Astrocyte (in vitro differentiated cells and primary cell): Measurements from ENCODE around the gene FGF1. TPM values are rescaled to one million over a fixed set of nuclear protein-coding genes. Genes with fewer than 3 reads are reported as not detected.

Source experiments
- DNase-seq: peaks from one replicate; pipeline ENCODE4 v3.0.0-alpha.2; 2010; ENCODE audit warnings: low read depth
- FAIRE-seq: peaks from 2 replicates; lab custom pipeline; 2011; peaks lifted over from hg19 to GRCh38; lab: Jason Lieb, UNC
- H2AFZ ChIP-seq: 2 replicates; pipeline ENCODE4 v1.6.0; 2012; ENCODE audit warnings: low read depth, low read length, inconsistent platforms
- H3K27ac ChIP-seq: 2 replicates; pipeline ENCODE4 v1.5.1; 2011; ENCODE audit warnings: low read depth, low read length, inconsistent platforms
- H3K27me3 ChIP-seq: 2 replicates; pipeline ENCODE4 v1.6.0; 2011; ENCODE audit warnings: low read length, inconsistent platforms; ENCODE audit not compliant: insufficient read depth
- H3K36me3 ChIP-seq: 2 replicates; pipeline ENCODE4 v1.5.1; 2011; ENCODE audit warnings: low read length, inconsistent platforms; ENCODE audit not compliant: insufficient read depth
- H3K4me1 ChIP-seq: 2 replicates; pipeline ENCODE4 v1.5.1; 2011; ENCODE audit warnings: low read length, inconsistent platforms; ENCODE audit not compliant: insufficient read depth
- H3K4me2 ChIP-seq: 2 replicates; pipeline ENCODE4 v1.6.0; 2012; ENCODE audit warnings: low read length, inconsistent platforms
- H3K4me3 ChIP-seq: 2 replicates; pipeline ENCODE4 v1.5.1; 2011; ENCODE audit warnings: low read depth, mild to moderate bottlenecking, low read length, inconsistent platforms; ENCODE audit not compliant: insufficient read depth
- H3K79me2 ChIP-seq: 2 replicates; pipeline ENCODE4 v1.6.0; 2012; ENCODE audit warnings: mild to moderate bottlenecking, low read length, inconsistent platforms; ENCODE audit not compliant: insufficient read depth
- H3K9ac ChIP-seq: 2 replicates; pipeline ENCODE4 v1.6.0; 2012; ENCODE audit warnings: mild to moderate bottlenecking, low read length, inconsistent platforms
- H3K9me3 ChIP-seq: 2 replicates; pipeline ENCODE4 v1.5.1; 2012; ENCODE audit warnings: low read depth, mild to moderate bottlenecking, low read length, inconsistent platforms; ENCODE audit not compliant: insufficient read depth
- H4K20me1 ChIP-seq: 2 replicates; pipeline ENCODE4 v1.6.0; 2012; ENCODE audit warnings: low read length, inconsistent platforms; ENCODE audit not compliant: insufficient read depth
- H3K27ac Mint-ChIP-seq: one replicate; pipeline ENCODE4 v1.8.0; 2021; ENCODE audit warnings: mild to moderate bottlenecking, mixed read lengths; ENCODE audit not compliant: unreplicated experiment
- H3K27me3 Mint-ChIP-seq: one replicate; pipeline ENCODE4 v1.8.0; 2021; ENCODE audit warnings: low read depth, mixed read lengths; ENCODE audit not compliant: unreplicated experiment
- H3K36me3 Mint-ChIP-seq: one replicate; pipeline ENCODE4 v1.8.0; 2021; ENCODE audit warnings: low read depth, mixed read lengths; ENCODE audit not compliant: unreplicated experiment
- H3K4me1 Mint-ChIP-seq: one replicate; pipeline ENCODE4 v1.8.0; 2021; ENCODE audit warnings: low read depth, mixed read lengths; ENCODE audit not compliant: unreplicated experiment
- H3K4me3 Mint-ChIP-seq: one replicate; pipeline ENCODE4 v1.8.0; 2021; ENCODE audit warnings: mild to moderate bottlenecking, moderate library complexity, mixed read lengths; ENCODE audit not compliant: unreplicated experiment
- H3K9me3 Mint-ChIP-seq: one replicate; pipeline ENCODE4 v1.8.0; 2021; ENCODE audit warnings: mild to moderate bottlenecking, mixed read lengths; ENCODE audit not compliant: unreplicated experiment
- CTCF ChIP-seq: IDR thresholded peaks from 2 replicates; pipeline ENCODE4 v1.5.1; 2011; ENCODE audit warnings: low read depth, mild to moderate bottlenecking, inconsistent platforms, low read length, moderate library complexity; ENCODE audit not compliant: insufficient read depth
- EZH2 ChIP-seq: IDR thresholded peaks from 2 replicates; pipeline ENCODE4 v1.6.1; 2012; ENCODE audit warnings: mild to moderate bottlenecking, low read length, inconsistent platforms; ENCODE audit not compliant: insufficient read depth
- total RNA-seq: library from RNA; stranded (reverse); gene quantifications from 2 replicates; pipeline ENCODE4 v1.2.1, GENCODE V29; 2021

FGF1 gene
- total RNA-seq, 1 donor from 2014 or later, result 70.9 TPM

GRCh38 chr5:142653321-142653720, 32.6 kb downstream of the FGF1 start:
- no peak overlapping the region for H3K4me3 ChIP-seq
- no peak overlapping the region for H3K27ac ChIP-seq
- H3K4me2 ChIP-seq, result no peak overlapping the region
- H3K27ac Mint-ChIP-seq, result no peak overlapping the region
- no peaks in the 10 kb centered on the region for H3K27me3 ChIP-seq
- no peaks in the 10 kb centered on the region for H3K36me3 ChIP-seq
- no peaks in the 10 kb centered on the region for H4K20me1 ChIP-seq
- DNase-seq, result no peak
- TF ChIP-seq CTCF (no peak), EZH2 (no peak)
- H3K9me3 ChIP-seq, result no peaks in the 10 kb centered on the region
- H3K4me3 Mint-ChIP-seq, result no peak overlapping the region
- no peak overlapping the region for H2AFZ ChIP-seq
- no peaks in the 10 kb centered on the region for H3K79me2 ChIP-seq
- no peaks in the 10 kb centered on the region for H3K36me3 Mint-ChIP-seq
- FAIRE-seq, result no peak
- H3K4me1 Mint-ChIP-seq, result peaks cover 7% of the 10 kb centered on the region
- no peaks in the 10 kb centered on the region for H3K9me3 Mint-ChIP-seq
- no peaks in the 10 kb centered on the region for H3K4me1 ChIP-seq
- peaks cover 7% of the 10 kb centered on the region for H3K27me3 Mint-ChIP-seq
- H3K9ac ChIP-seq, result no peak overlapping the region

GRCh38 chr5:142652563-142652962, 33.3 kb downstream of the FGF1 start:
- H3K4me3 ChIP-seq, result no peak overlapping the region
- no peaks in the 10 kb centered on the region for H3K27me3 ChIP-seq
- no peaks in the 10 kb centered on the region for H3K4me1 ChIP-seq
- H3K27ac Mint-ChIP-seq, result no peak overlapping the region
- no peaks in the 10 kb centered on the region for H3K9me3 ChIP-seq
- H3K4me3 Mint-ChIP-seq, result no peak overlapping the region
- no peaks in the 10 kb centered on the region for H3K36me3 ChIP-seq
- H3K4me2 ChIP-seq, result no peak overlapping the region
- H3K36me3 Mint-ChIP-seq, result no peaks in the 10 kb centered on the region
- no peaks in the 10 kb centered on the region for H4K20me1 ChIP-seq
- H3K4me1 Mint-ChIP-seq, result peaks cover 7% of the 10 kb centered on the region
- FAIRE-seq (no peak), DNase-seq (no peak)
- no peak overlapping the region for H3K27ac ChIP-seq
- H3K9me3 Mint-ChIP-seq, result no peaks in the 10 kb centered on the region
- H3K9ac ChIP-seq, result no peak overlapping the region
- TF ChIP-seq EZH2 (no peak), CTCF (no peak)
- no peaks in the 10 kb centered on the region for H3K79me2 ChIP-seq
- peak overlapping the region; percentile 39 for H2AFZ ChIP-seq
- peaks cover 7% of the 10 kb centered on the region for H3K27me3 Mint-ChIP-seq

GRCh38 chr5:142650881-142651280, 35.0 kb downstream of the FGF1 start:
- peaks cover 7% of the 10 kb centered on the region for H3K4me1 Mint-ChIP-seq
- no peak overlapping the region for H3K4me2 ChIP-seq
- no peaks in the 10 kb centered on the region for H4K20me1 ChIP-seq
- H3K27me3 ChIP-seq, result no peaks in the 10 kb centered on the region
- no peak overlapping the region for H2AFZ ChIP-seq
- H3K9me3 Mint-ChIP-seq, result no peaks in the 10 kb centered on the region
- H3K36me3 Mint-ChIP-seq, result no peaks in the 10 kb centered on the region
- no peak overlapping the region for H3K4me3 Mint-ChIP-seq
- DNase-seq, result no peak
- no peak overlapping the region for H3K9ac ChIP-seq
- no peak overlapping the region for H3K4me3 ChIP-seq
- H3K9me3 ChIP-seq, result no peaks in the 10 kb centered on the region
- TF ChIP-seq EZH2, result no peak
- no peak for TF ChIP-seq CTCF
- no peak for FAIRE-seq
- H3K27ac Mint-ChIP-seq, result no peak overlapping the region
- H3K27ac ChIP-seq, result no peak overlapping the region
- H3K79me2 ChIP-seq, result no peaks in the 10 kb centered on the region
- no peaks in the 10 kb centered on the region for H3K36me3 ChIP-seq
- no peaks in the 10 kb centered on the region for H3K4me1 ChIP-seq
- H3K27me3 Mint-ChIP-seq, result peaks cover 4% of the 10 kb centered on the region
